K562 (cell line): ENCODE measurements around the gene TICRR. TPM values are rescaled to one million over a fixed set of nuclear protein-coding genes. Genes with fewer than 3 reads are reported as not detected.
A peak's percentile ranks its signal among the peaks of the same experiment; 100 is the strongest.

Experiments used
- ATAC-seq: fragments of 200-7000 bp; cut with Tn5 transposase; 3 replicates; pipeline ENCODE4 v1.9.1; 2020; ENCODE audit warnings: moderate library complexity
- BruUV-seq: library from RNA; stranded (reverse); fragments of 400-500 nt; replicated peaks from 2 replicates; lab custom pipeline; 2021; lab: Mats Ljungman, UMichigan
- CTCF ChIA-PET: fragments of 300-600 bp; formaldehyde crosslinking; extraction: SDS; loops from one replicate; lab custom pipeline; 2021; ENCODE audit warnings: low intra/inter-chr PET ratio; lab: Yijun Ruan, JAX
- POLR2A ChIA-PET: fragments of 300-600, 350-650 bp; sonication (Branson Sonifier 250); formaldehyde crosslinking; extraction: SDS; loops from one replicate; lab custom pipeline; 2021; ENCODE audit warnings: antibody characterized with exemption, inconsistent platforms; lab: Yijun Ruan, JAX
- DNase-seq, 4 experiments: peaks; one replicate each; pipeline versions ENCODE4 v3.0.0 to v3.0.0-alpha.2; 2011 to 2018; ENCODE audit warnings: low spot score in 3 of 4, mixed read lengths in 3 of 4; ENCODE audit errors: extremely low read depth in 1 of 4
- FAIRE-seq: peaks from 2 replicates; lab custom pipeline; 2011; peaks lifted over from hg19 to GRCh38; lab: Jason Lieb, UNC
- H2AFZ ChIP-seq: 2 replicates; pipeline ENCODE4 v1.6.0; 2011; ENCODE audit warnings: low read depth, low read length, control low read depth, inconsistent platforms
- H3K27ac ChIP-seq: fragments of 200-600 bp; 3 replicates; pipeline ENCODE4 v1.8.0; 2011; ENCODE audit warnings: low read depth, mild to moderate bottlenecking, control low read depth, inconsistent platforms, low read length, moderate library complexity, mixed read lengths; ENCODE audit errors: extremely low read depth
- H3K27me3 ChIP-seq, 2 experiments: fragments of 300-600 bp in 1 of 2; 2 replicates in 1 of 2; 3 replicates in 1 of 2; pipeline versions ENCODE4 v1.6.0 to v1.8.0; 2011; ENCODE audit warnings: inconsistent platforms in 2 of 2, low read length in 2 of 2, mild to moderate bottlenecking in 1 of 2, mixed read lengths in 1 of 2, moderate library complexity in 1 of 2; ENCODE audit not compliant: control insufficient read depth in 2 of 2, insufficient read depth in 2 of 2
- H3K36me3 ChIP-seq: fragments of 300-600 bp; 3 replicates; pipeline ENCODE4 v1.8.0; 2011; ENCODE audit warnings: mild to moderate bottlenecking, low read length, inconsistent platforms; ENCODE audit not compliant: control insufficient read depth, insufficient read depth
- H3K4me1 ChIP-seq, 2 experiments: fragments of 200-600 bp in 1 of 2; replicated peaks in 1 of 2; 2 replicates in 1 of 2; 3 replicates in 1 of 2; pipeline versions ENCODE4 v1.5.1 to v1.8.0; 2011; ENCODE audit warnings: inconsistent platforms in 2 of 2, low read length in 2 of 2, mild to moderate bottlenecking in 1 of 2, mixed read lengths in 1 of 2, moderate library complexity in 1 of 2; ENCODE audit not compliant: control insufficient read depth in 2 of 2, insufficient read depth in 2 of 2
- H3K4me2 ChIP-seq: 2 replicates; pipeline ENCODE4 v1.6.1; 2011; ENCODE audit warnings: low read length, control low read depth, inconsistent platforms, mixed read lengths; ENCODE audit not compliant: insufficient read depth
- H3K4me3 ChIP-seq: fragments of 200-600 bp; sonication (generic), shearing (Covaris generic); 2 replicates; pipeline ENCODE4 v1.5.1; 2016; ENCODE audit warnings: control low read depth, inconsistent platforms
- H3K79me2 ChIP-seq: fragments of 200-600 bp; 3 replicates; pipeline ENCODE4 v1.8.0; 2011; ENCODE audit warnings: low read length, inconsistent platforms; ENCODE audit not compliant: control insufficient read depth, insufficient read depth
- H3K9ac ChIP-seq, 2 experiments: 2 replicates each; pipeline versions ENCODE4 v1.6.0 to v1.6.1; 2011; ENCODE audit warnings: low read depth in 2 of 2, low read length in 2 of 2, control low read depth in 1 of 2, inconsistent platforms in 1 of 2, mild to moderate bottlenecking in 1 of 2, mixed read lengths in 1 of 2; ENCODE audit not compliant: insufficient read depth in 1 of 2
- H3K9me1 ChIP-seq: one replicate; pipeline ENCODE4 v1.6.0; 2011; ENCODE audit warnings: inconsistent platforms, mild to moderate bottlenecking, low read length, moderate library complexity; ENCODE audit not compliant: control insufficient read depth, insufficient read depth
- H3K9me3 ChIP-seq: replicated peaks from 2 replicates; pipeline ENCODE4 v1.5.1; 2011; ENCODE audit warnings: low read depth, low read length, inconsistent platforms; ENCODE audit not compliant: control insufficient read depth, insufficient read depth
- H4K20me1 ChIP-seq: replicated peaks from 2 replicates; pipeline ENCODE4 v1.6.1; 2011; ENCODE audit warnings: low read length, inconsistent platforms, mixed read lengths; ENCODE audit not compliant: control insufficient read depth, insufficient read depth
- CHD4 ChIP-seq: fragments of 200-600 bp; sonication (generic); IDR thresholded peaks from 3 replicates; pipeline ENCODE4 v1.6.1; 2012; ENCODE audit warnings: low read depth, mild to moderate bottlenecking, mixed read lengths, low read length, inconsistent platforms; ENCODE audit not compliant: insufficient read depth, insufficient replicate concordance, poor library complexity, severe bottlenecking
- CTCF ChIP-seq, 3 experiments: IDR thresholded peaks in 2 of 3; conservative IDR thresholded peaks in 1 of 3; 2 replicates each; pipeline ENCODE4 v1.5.1; 2011 to 2012; ENCODE audit warnings: low read length in 3 of 3, mild to moderate bottlenecking in 3 of 3, control low read depth in 2 of 3, improper control_type of control experiment in 1 of 3, inconsistent platforms in 1 of 3, low read depth in 1 of 3, mixed read lengths in 1 of 3, moderate library complexity in 1 of 3; ENCODE audit not compliant: insufficient read depth in 2 of 3
- DEAF1 ChIP-seq: fragments of 450-650 bp; formaldehyde crosslinking; IDR thresholded peaks from 2 replicates; pipeline ENCODE4 v1.4.0; 2020; ENCODE audit warnings: mild to moderate bottlenecking, moderate library complexity
- HNRNPL ChIP-seq: fragments of 200-400 bp; formaldehyde crosslinking; IDR thresholded peaks from 2 replicates; pipeline ENCODE4 v1.6.1; 2017; ENCODE audit warnings: low read depth, mild to moderate bottlenecking, low read length
- MYBL2 ChIP-seq, 2 experiments: fragments of 450-650 bp in 1 of 2; sonication (generic) in 1 of 2; formaldehyde crosslinking in 1 of 2; IDR thresholded peaks; 2 replicates each; pipeline versions ENCODE4 v1.6.1 to v1.8.1; 2017 to 2022; ENCODE audit warnings: borderline replicate concordance in 1 of 2, inconsistent platforms in 1 of 2, low read depth in 1 of 2, mild to moderate bottlenecking in 1 of 2, missing genetic modification reagents in 1 of 2, moderate library complexity in 1 of 2
- PHTF2 ChIP-seq: fragments of 250-450 bp; sonication (Bioruptor Pico); IDR thresholded peaks from 2 replicates; pipeline ENCODE4 v1.5.0; 2021; ENCODE audit warnings: mild to moderate bottlenecking
- RAD21 ChIP-seq, 2 experiments: fragments of 250-450 bp in 1 of 2; fragments of 450-650 bp in 1 of 2; sonication (Bioruptor Pico) in 1 of 2; formaldehyde crosslinking in 1 of 2; IDR thresholded peaks in 1 of 2; conservative IDR thresholded peaks in 1 of 2; 2 replicates each; pipeline versions ENCODE4 v1.4.0 to v1.8.0; 2020 to 2022; ENCODE audit warnings: mild to moderate bottlenecking in 2 of 2, moderate library complexity in 1 of 2
- ZBTB11 ChIP-seq, 3 experiments: fragments of 200-800 bp in 1 of 3; fragments of 250-450 bp in 1 of 3; fragments of 450-650 bp in 1 of 3; sonication (Bioruptor Pico) in 1 of 3; sonication (Bioruptor generic) in 1 of 3; formaldehyde crosslinking in 1 of 3; IDR thresholded peaks; 2 replicates each; pipeline versions ENCODE4 v1.6.1 to v1.8.0; 2016 to 2022; ENCODE audit warnings: mild to moderate bottlenecking in 2 of 3, missing genetic modification characterization in 2 of 3, missing compliant biosample characterization in 1 of 3, moderate library complexity in 1 of 3
- ZNF780A ChIP-seq: fragments of 250-450 bp; sonication (Bioruptor Pico); IDR thresholded peaks from 2 replicates; pipeline ENCODE4 v1.5.0; 2021; ENCODE audit warnings: mild to moderate bottlenecking
- WGBS: fragments of 100-300 bp; shearing (Covaris generic); methylation state at CpG from one replicate; pipeline ENCODE4 v1.1.6; 2016; ENCODE audit warnings: low coverage, mixed read lengths; ENCODE audit not compliant: insufficient coverage; ENCODE audit errors: missing lambda C conversion rate; 5-methylcytosine and 5-hydroxymethylcytosine counted together
- in situ Hi-C: fragments of 300-500 bp; cut with MboI; formaldehyde crosslinking; loops from 4 replicates; pipeline ENCODE4 v1.15.0; 2018; ENCODE audit warnings: inconsistent platforms, mixed read lengths
- intact Hi-C: fragments of 100-400 bp; cut with micrococcal nuclease; formaldehyde crosslinking; loops from 2 replicates; pipeline ENCODE4 v1.14.2; 2022
- polyA plus RNA-seq, 8 experiments: library from polyadenylated mRNA; depleted of rRNA in 4 of 8; stranded (reverse) in 5 of 8; unstranded in 3 of 8; fragments of >200 nt; fragmentation: Nextera tagmentation in 2 of 8; fragmentation: Illumina TruSeq in 1 of 8; extraction: Ambion mirVana in 2 of 8; extraction: Trizol in 1 of 8; gene quantifications; 2 replicates each; pipeline versions ENCODE4 v1.2.1 to v1.2.3, GENCODE V29; 2011 to 2014; ENCODE audit warnings: inconsistent platforms in 1 of 8, missing spikeins in 1 of 8
- total RNA-seq, 7 experiments: library from RNA; depleted of rRNA in 6 of 7; stranded (reverse); fragments of >200 nt in 6 of 7; fragmentation: Illumina TruSeq in 2 of 7; extraction: Trizol in 2 of 7; gene quantifications; 2 replicates each; pipeline versions ENCODE4 v1.2.1 to v1.2.3, GENCODE V29; 2011 to 2021; ENCODE audit warnings: low replicate concordance in 1 of 7

Gene TICRR
- total and polyA plus RNA-seq, 9 of the 15 experiments (the other 6 are each of a cell fraction or from before 2014, with no cell fraction given) = 0.84 to 22.9 (median 13.7) TPM

GRCh38 chr15:89556413-89557262 is 18.6 kb upstream of the TICRR start:
- H3K79me2 ChIP-seq = no peaks in the 10 kb centered on the region
- no peak overlapping the region for H3K9ac ChIP-seq
- peak; percentile 80 for FAIRE-seq
- no peaks in the 10 kb centered on the region for H3K9me1 ChIP-seq
- H3K27me3 ChIP-seq = peaks cover 10 to 35% of the 10 kb centered on the region in 2 experiments; a peak in 3 of 5 replicates
- BruUV-seq = no TSS peak
- ChIA-PET POLR2A (no interaction called here), CTCF (interaction anchor here (1.3 kb wide), 1 partner anchor 61 kb away, joined by 7 read pairs; the partner anchor contains the start of gene RHCG)
- 13% methylated on average over 8 of the region's 9 CpGs for whole genome bisulfite sequencing
- H4K20me1 ChIP-seq = no peaks in the 10 kb centered on the region
- H3K4me1 ChIP-seq = peaks cover 0 to 7% of the 10 kb centered on the region in 2 experiments; a peak in 2 of 5 replicates
- no peaks in the 10 kb centered on the region for H3K9me3 ChIP-seq
- no peak overlapping the region for H3K27ac ChIP-seq
- in situ Hi-C loops (no loop called here), intact Hi-C loops (loop anchor here (1.0 to 10.0 kb wide), 2 partner anchors 61 to 202 kb away; no protein-coding TSS in a partner anchor)
- peak; percentile 57 to 74 (median 68) for DNase-seq
- H2AFZ ChIP-seq = no peak overlapping the region
- H3K4me3 ChIP-seq = no peak overlapping the region
- H3K4me2 ChIP-seq = no peak overlapping the region
- peak; percentile 84 for ATAC-seq
- no peaks in the 10 kb centered on the region for H3K36me3 ChIP-seq
- 0 out of 2 replicates have a peak, but pooled peaks have one; percentile 4 for TF ChIP-seq DEAF1 (CRISPR knock-in tag)
- no peak for TF ChIP-seq CHD4
- TF ChIP-seq HNRNPL = no peak
- no peak for TF ChIP-seq ZBTB11 (CRISPR knock-in tag; IDR thresholded peaks at IDR 0.05)
- TF ChIP-seq CTCF (IDR thresholded peaks at IDR 0.05 in 2 of 3, conservative IDR thresholded peaks at IDR 0.05 in 1 of 3; ENCODE audit: insufficient read depth in 2 of 3, low read depth in 1 of 3, low read length in 3 of 3) = peak; percentile 72 to 87 (median 73)
- peak in 1 of 2 experiments; percentile 67; a peak in 3 of 4 replicates for TF ChIP-seq RAD21 (CRISPR knock-in tag; conservative IDR thresholded peaks at IDR 0.05 in 1 of 2, IDR thresholded peaks at IDR 0.05 in 1 of 2)
- no peak for TF ChIP-seq ZNF780A
- TF ChIP-seq MYBL2 (IDR thresholded peaks at IDR 0.05; ENCODE audit: low read depth) = no peak
- TF ChIP-seq MYBL2 (CRISPR knock-in tag; IDR thresholded peaks at IDR 0.05; ENCODE audit: borderline replicate concordance) = no peak
- TF ChIP-seq PHTF2 (CRISPR knock-in tag) = no peak
